ENCODE measurements around the gene FAM168A. TPM values are rescaled to one million over a fixed set of nuclear protein-coding genes. Genes with fewer than 3 reads are reported as not detected.

The FAM168A gene
- polyA plus RNA-seq, 2 of the 4 experiments (the other 2 are of a cell fraction), result 15.3 to 19.2 TPM

DNA sequence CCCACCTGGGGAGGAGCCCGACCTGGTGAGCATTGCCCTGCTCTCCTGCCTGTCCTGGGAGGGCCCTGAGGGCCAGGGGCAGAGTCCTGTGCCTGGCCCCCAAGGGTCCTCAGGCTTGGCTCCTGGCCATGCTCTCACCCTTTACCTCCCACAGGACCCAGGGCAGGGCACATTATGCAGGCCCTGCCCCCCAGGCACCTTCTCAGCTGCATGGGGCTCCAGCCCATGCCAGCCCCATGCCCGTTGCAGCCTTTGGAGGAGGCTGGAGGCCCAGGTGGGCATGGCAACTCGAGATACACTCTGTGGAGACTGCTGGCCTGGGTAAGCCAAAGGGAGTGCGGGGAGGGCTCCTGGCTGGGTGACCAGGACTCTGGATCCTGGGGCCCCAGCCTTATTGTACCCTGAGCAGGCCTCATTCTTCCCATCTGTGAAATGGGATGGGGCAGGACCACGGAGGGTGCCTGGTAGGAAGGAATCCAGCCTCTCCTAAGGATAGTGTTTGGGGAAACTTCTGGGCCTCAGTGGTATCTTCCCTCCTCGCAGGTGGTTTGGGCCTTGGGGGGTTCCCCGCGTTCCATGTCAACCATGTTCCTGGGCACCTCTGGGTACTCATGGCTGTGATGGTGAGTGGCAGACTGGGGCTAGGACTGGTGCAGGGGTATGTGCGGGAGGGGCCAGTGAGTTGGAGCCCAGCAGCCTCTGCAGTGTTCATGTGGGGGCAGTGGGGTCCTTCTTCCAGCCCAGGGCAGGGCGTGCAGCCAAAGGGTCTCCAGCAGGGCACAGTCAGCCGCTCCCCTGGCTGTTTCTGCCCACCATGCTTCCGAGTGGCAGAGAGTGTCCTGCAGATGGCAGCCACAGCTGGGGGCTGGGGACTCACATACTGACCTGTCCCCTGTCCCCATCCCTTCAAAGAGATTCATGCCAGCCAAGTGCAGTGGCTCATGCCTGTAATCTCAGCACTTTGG, 207.0 kb downstream of the FAM168A start:
- ChIA-PET POLR2A (no interaction called here), CTCF (interaction anchor here (1.0 to 24.4 kb wide), 5 partner anchors 12 to 270 kb away, joined by 3 to 667 read pairs (median 5); partner anchors contain the start of gene RELT)

GRCh38 chr11:73389916-73390315, 208.0 kb downstream of the FAM168A start:
- Histone ChIP-seq H3K4me1 (peaks cover 57% of the 10 kb centered on the region), H3K27ac (peak overlapping the region in 1 of 2 experiments; percentile 82; a peak in 3 of 6 replicates), H3K9me3 (no peaks in the 10 kb centered on the region), H3K4me2 (peak overlapping the region; percentile 57; the same call in 1 of the 3 replicates), H3K4me3 (no peak overlapping the region)
- TF ChIP-seq EP300 (IDR thresholded peaks at IDR 0.05) (no peak), JUN (IDR thresholded peaks at IDR 0.05) (no peak), POLR2AphosphoS2 (conservative IDR thresholded peaks at IDR 0.05; ENCODE audit: low read length) (0 out of 2 replicates have a peak, but pooled peaks have one; percentile 14), HOXB13 (CRISPR knock-in tag; IDR thresholded peaks at IDR 0.05; ENCODE audit: low read depth) (no peak), EHMT2 (IDR thresholded peaks at IDR 0.05; ENCODE audit: low read depth) (no peak)
- TF ChIP-seq, protein P1, sequence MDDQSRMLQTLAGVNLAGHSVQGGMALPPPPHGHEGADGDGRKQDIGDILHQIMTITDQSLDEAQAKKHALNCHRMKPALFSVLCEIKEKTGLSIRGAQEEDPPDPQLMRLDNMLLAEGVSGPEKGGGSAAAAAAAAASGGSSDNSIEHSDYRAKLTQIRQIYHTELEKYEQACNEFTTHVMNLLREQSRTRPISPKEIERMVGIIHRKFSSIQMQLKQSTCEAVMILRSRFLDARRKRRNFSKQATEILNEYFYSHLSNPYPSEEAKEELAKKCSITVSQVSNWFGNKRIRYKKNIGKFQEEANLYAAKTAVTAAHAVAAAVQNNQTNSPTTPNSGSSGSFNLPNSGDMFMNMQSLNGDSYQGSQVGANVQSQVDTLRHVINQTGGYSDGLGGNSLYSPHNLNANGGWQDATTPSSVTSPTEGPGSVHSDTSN (IDR thresholded peaks at IDR 0.05), result no peak
- DNase-seq (ENCODE audit: low read depth in 1 of 2, low spot score in 1 of 2), result no peak
- ChIA-PET POLR2A (no interaction called here), CTCF (interaction anchor here (0.5 to 24.4 kb wide), 6 partner anchors 14 to 760 kb away, joined by 3 to 667 read pairs (median 6); partner anchors contain the start of gene RELT)
- 58% methylated on average over 7 of the region's 7 CpGs for WGBS (ENCODE audit: missing lambda C conversion rate)
- ATAC-seq, result no peak
- FAIRE-seq, result no peak

More for the DNA sequence above, 207.0 kb downstream of the FAM168A start:
- peaks cover 48% of the 10 kb centered on the region for H3K4me1 ChIP-seq
- H3K4me2 ChIP-seq, result no peak overlapping the region
- WGBS (ENCODE audit: missing lambda C conversion rate), result 97% methylated on average over 10 of the region's 12 CpGs
- peak overlapping the region in 1 of 2 experiments; percentile 82; a peak in 3 of 6 replicates for H3K27ac ChIP-seq
- H3K4me3 ChIP-seq, result no peak overlapping the region
- H3K9me3 ChIP-seq, result no peaks in the 10 kb centered on the region
- FAIRE-seq, result no peak
- no peak for DNase-seq (ENCODE audit: low read depth in 1 of 2, low spot score in 1 of 2)
- ATAC-seq, result no peak
- TF ChIP-seq, protein P1 (IDR thresholded peaks at IDR 0.05), result no peak
- TF ChIP-seq EP300 (IDR thresholded peaks at IDR 0.05) (no peak), KDM5A (IDR thresholded peaks at IDR 0.05) (no peak), HEYL (CRISPR knock-in tag; IDR thresholded peaks at IDR 0.05) (no peak), NPAS2 (CRISPR knock-in tag; IDR thresholded peaks at IDR 0.05; ENCODE audit: borderline replicate concordance) (no peak), BHLHE40 (IDR thresholded peaks at IDR 0.05; ENCODE audit: low read depth, low read length) (no peak), HOXA7 (CRISPR knock-in tag; IDR thresholded peaks at IDR 0.05) (no peak), FOSL2 (IDR thresholded peaks at IDR 0.05) (no peak), FOSL2 (CRISPR knock-in tag; IDR thresholded peaks at IDR 0.05) (no peak), ATOH8 (CRISPR knock-in tag; IDR thresholded peaks at IDR 0.05; ENCODE audit: low read depth) (no peak), HDAC2 (IDR thresholded peaks at IDR 0.05) (no peak)
- TF ChIP-seq, protein P2, sequence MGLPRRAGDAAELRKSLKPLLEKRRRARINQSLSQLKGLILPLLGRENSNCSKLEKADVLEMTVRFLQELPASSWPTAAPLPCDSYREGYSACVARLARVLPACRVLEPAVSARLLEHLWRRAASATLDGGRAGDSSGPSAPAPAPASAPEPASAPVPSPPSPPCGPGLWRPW (IDR thresholded peaks at IDR 0.05), result no peak
- TF ChIP-seq, protein P3, sequence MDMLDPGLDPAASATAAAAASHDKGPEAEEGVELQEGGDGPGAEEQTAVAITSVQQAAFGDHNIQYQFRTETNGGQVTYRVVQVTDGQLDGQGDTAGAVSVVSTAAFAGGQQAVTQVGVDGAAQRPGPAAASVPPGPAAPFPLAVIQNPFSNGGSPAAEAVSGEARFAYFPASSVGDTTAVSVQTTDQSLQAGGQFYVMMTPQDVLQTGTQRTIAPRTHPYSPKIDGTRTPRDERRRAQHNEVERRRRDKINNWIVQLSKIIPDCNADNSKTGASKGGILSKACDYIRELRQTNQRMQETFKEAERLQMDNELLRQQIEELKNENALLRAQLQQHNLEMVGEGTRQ (IDR thresholded peaks at IDR 0.05), result no peak

Data from A549 (cell line).